Measurements from ENCODE around the gene SLC6A6. TPM values are rescaled to one million over a fixed set of nuclear protein-coding genes. Genes with fewer than 3 reads are reported as not detected.
A peak's percentile ranks its signal among the peaks of the same experiment; 100 is the strongest.

SLC6A6 gene
- total RNA-seq, 1 donor from 2014 or later = 24.2 TPM

GRCh38 chr3:14410106-14410502 is 7.7 kb downstream of the SLC6A6 start:
- H3K4me1 ChIP-seq (ENCODE audit: insufficient read depth, low read length) = peaks cover 35% of the 10 kb centered on the region
- H3K36me3 ChIP-seq (ENCODE audit: insufficient read depth, low read length) = peaks cover 2% of the 10 kb centered on the region
- H3K27me3 ChIP-seq (ENCODE audit: insufficient read depth, low read length) = no peaks in the 10 kb centered on the region
- H3K9me3 Mint-ChIP-seq (ENCODE audit: unreplicated experiment) = no peaks in the 10 kb centered on the region
- peaks cover 68% of the 10 kb centered on the region for H3K79me2 ChIP-seq (ENCODE audit: insufficient read depth, low read length)
- no peak overlapping the region for H3K4me3 Mint-ChIP-seq (ENCODE audit: unreplicated experiment)
- FAIRE-seq = no peak
- peak overlapping the region; percentile 0 for H3K9ac ChIP-seq (ENCODE audit: low read length)
- H3K4me2 ChIP-seq (ENCODE audit: low read length) = peak overlapping the region; percentile 14
- no peak for TF ChIP-seq CTCF (IDR thresholded peaks at IDR 0.05; ENCODE audit: insufficient read depth, low read depth, low read length)
- no peak for TF ChIP-seq EZH2 (IDR thresholded peaks at IDR 0.05; ENCODE audit: insufficient read depth, low read length)
- peaks cover 16% of the 10 kb centered on the region for H3K4me1 Mint-ChIP-seq (ENCODE audit: low read depth, unreplicated experiment)
- DNase-seq (ENCODE audit: low read depth) = no peak
- no peaks in the 10 kb centered on the region for H3K36me3 Mint-ChIP-seq (ENCODE audit: low read depth, unreplicated experiment)
- no peaks in the 10 kb centered on the region for H3K9me3 ChIP-seq (ENCODE audit: insufficient read depth, low read depth, low read length)
- H3K27ac Mint-ChIP-seq (ENCODE audit: unreplicated experiment) = peak overlapping the region; percentile 90
- H3K27me3 Mint-ChIP-seq (ENCODE audit: low read depth, unreplicated experiment) = no peaks in the 10 kb centered on the region
- no peak overlapping the region for H2AFZ ChIP-seq (ENCODE audit: low read depth, low read length)
- peak overlapping the region; percentile 32 for H3K27ac ChIP-seq (ENCODE audit: low read depth, low read length)
- H3K4me3 ChIP-seq (ENCODE audit: insufficient read depth, low read depth, low read length) = no peak overlapping the region
- H4K20me1 ChIP-seq (ENCODE audit: insufficient read depth, low read length) = peaks cover 49% of the 10 kb centered on the region

GRCh38 chr3:14410503-14411165 is 8.2 kb downstream of the SLC6A6 start:
- peaks cover 18% of the 10 kb centered on the region for H3K4me1 Mint-ChIP-seq (ENCODE audit: low read depth, unreplicated experiment)
- no peak for FAIRE-seq
- peaks cover 65% of the 10 kb centered on the region for H3K79me2 ChIP-seq (ENCODE audit: insufficient read depth, low read length)
- peaks cover 45% of the 10 kb centered on the region for H4K20me1 ChIP-seq (ENCODE audit: insufficient read depth, low read length)
- peaks cover 38% of the 10 kb centered on the region for H3K4me1 ChIP-seq (ENCODE audit: insufficient read depth, low read length)
- H3K36me3 Mint-ChIP-seq (ENCODE audit: low read depth, unreplicated experiment) = no peaks in the 10 kb centered on the region
- H3K27me3 ChIP-seq (ENCODE audit: insufficient read depth, low read length) = no peaks in the 10 kb centered on the region
- H3K36me3 ChIP-seq (ENCODE audit: insufficient read depth, low read length) = peaks cover 2% of the 10 kb centered on the region
- TF ChIP-seq CTCF (IDR thresholded peaks at IDR 0.05; ENCODE audit: insufficient read depth, low read depth, low read length) (no peak), EZH2 (IDR thresholded peaks at IDR 0.05; ENCODE audit: insufficient read depth, low read length) (no peak)
- H3K4me3 Mint-ChIP-seq (ENCODE audit: unreplicated experiment) = no peak overlapping the region
- no peaks in the 10 kb centered on the region for H3K27me3 Mint-ChIP-seq (ENCODE audit: low read depth, unreplicated experiment)
- H2AFZ ChIP-seq (ENCODE audit: low read depth, low read length) = no peak overlapping the region
- DNase-seq (ENCODE audit: low read depth) = peak; percentile 79
- H3K9me3 ChIP-seq (ENCODE audit: insufficient read depth, low read depth, low read length) = no peaks in the 10 kb centered on the region
- peak overlapping the region; percentile 32 for H3K27ac ChIP-seq (ENCODE audit: low read depth, low read length)
- no peaks in the 10 kb centered on the region for H3K9me3 Mint-ChIP-seq (ENCODE audit: unreplicated experiment)
- H3K9ac ChIP-seq (ENCODE audit: low read length) = peak overlapping the region; percentile 0
- H3K4me2 ChIP-seq (ENCODE audit: low read length) = peak overlapping the region; percentile 14
- H3K4me3 ChIP-seq (ENCODE audit: insufficient read depth, low read depth, low read length) = no peak overlapping the region
- peak overlapping the region; percentile 90 for H3K27ac Mint-ChIP-seq (ENCODE audit: unreplicated experiment)

- H3K27ac ChIP-seq (ENCODE audit: low read depth, low read length) = peak overlapping the region; percentile 32
- Mint-ChIP-seq H3K4me1 (ENCODE audit: low read depth, unreplicated experiment) (peaks cover 23% of the 10 kb centered on the region), H3K27ac (ENCODE audit: unreplicated experiment) (peak overlapping the region; percentile 27), H3K27me3 (ENCODE audit: low read depth, unreplicated experiment) (no peaks in the 10 kb centered on the region), H3K4me3 (ENCODE audit: unreplicated experiment) (no peak overlapping the region), H3K36me3 (ENCODE audit: low read depth, unreplicated experiment) (no peaks in the 10 kb centered on the region), H3K9me3 (ENCODE audit: unreplicated experiment) (no peaks in the 10 kb centered on the region)
- H3K4me3 ChIP-seq (ENCODE audit: insufficient read depth, low read depth, low read length) = no peak overlapping the region
- TF ChIP-seq CTCF (IDR thresholded peaks at IDR 0.05; ENCODE audit: insufficient read depth, low read depth, low read length) = no peak
- TF ChIP-seq EZH2 (IDR thresholded peaks at IDR 0.05; ENCODE audit: insufficient read depth, low read length) = no peak
- peaks cover 45% of the 10 kb centered on the region for H4K20me1 ChIP-seq (ENCODE audit: insufficient read depth, low read length)
- H3K27me3 ChIP-seq (ENCODE audit: insufficient read depth, low read length) = no peaks in the 10 kb centered on the region
- FAIRE-seq (no peak), DNase-seq (ENCODE audit: low read depth) (no peak)
- H3K9me3 ChIP-seq (ENCODE audit: insufficient read depth, low read depth, low read length) = no peaks in the 10 kb centered on the region
- peaks cover 43% of the 10 kb centered on the region for H3K4me1 ChIP-seq (ENCODE audit: insufficient read depth, low read length)
- peaks cover 60% of the 10 kb centered on the region for H3K79me2 ChIP-seq (ENCODE audit: insufficient read depth, low read length)
- peak overlapping the region; percentile 14 for H3K4me2 ChIP-seq (ENCODE audit: low read length)
- no peak overlapping the region for H2AFZ ChIP-seq (ENCODE audit: low read depth, low read length)
- H3K36me3 ChIP-seq (ENCODE audit: insufficient read depth, low read length) = peaks cover 2% of the 10 kb centered on the region
- H3K9ac ChIP-seq (ENCODE audit: low read length) = peak overlapping the region; percentile 0
These were observed 8.7 kb downstream of the SLC6A6 start for GRCh38 chr3:14411166-14411526.

All from astrocyte (in vitro differentiated cells and primary cell).